HepG2 (cell line): ENCODE measurements around the gene TMEM225B. TPM values are rescaled to one million over a fixed set of nuclear protein-coding genes. Genes with fewer than 3 reads are reported as not detected.

ENCODE experiments used
- ATF7-NPFF ChIP-seq: sonication (generic); formaldehyde crosslinking; IDR thresholded peaks from 2 replicates; pipeline ENCODE4 v1.8.1; 2023; ENCODE audit warnings: mild to moderate bottlenecking, low read depth, missing genetic modification reagents, moderate library complexity
- BRD4 ChIP-seq: sonication (generic); formaldehyde crosslinking; IDR thresholded peaks from 2 replicates; pipeline ENCODE4 v1.4.0; 2020; ENCODE audit warnings: missing genetic modification reagents
- HDAC6 ChIP-seq: fragments of 200-600 bp; sonication (generic); IDR thresholded peaks from 2 replicates; pipeline ENCODE4 v1.7.0; 2017; ENCODE audit warnings: mild to moderate bottlenecking, antibody characterized with exemption, low read length, low read depth
- HOXA9 ChIP-seq: sonication (generic); formaldehyde crosslinking; IDR thresholded peaks from 2 replicates; pipeline ENCODE4 v1.8.1; 2022; ENCODE audit warnings: missing genetic modification reagents, mild to moderate bottlenecking, moderate library complexity, borderline replicate concordance
- MAZ ChIP-seq, 2 experiments: sonication (generic) in 1 of 2; formaldehyde crosslinking in 1 of 2; IDR thresholded peaks; 2 replicates each; pipeline versions ENCODE4 v1.5.0 to v1.6.1; 2012 to 2020; ENCODE audit warnings: low read depth in 2 of 2, mild to moderate bottlenecking in 2 of 2, borderline replicate concordance in 1 of 2, improper control_type of control experiment in 1 of 2, low read length in 1 of 2, missing genetic modification reagents in 1 of 2, moderate library complexity in 1 of 2
- NFE2L2 ChIP-seq: fragments of 150-350 bp; IDR thresholded peaks from 2 replicates; pipeline ENCODE4 v1.6.1; 2014; ENCODE audit warnings: low read length
- REST ChIP-seq, 2 experiments: IDR thresholded peaks; 2 replicates each; pipeline ENCODE4 v1.6.1; 2011 to 2012; ENCODE audit warnings: low read length in 2 of 2, borderline replicate concordance in 1 of 2, low read depth in 1 of 2, mild to moderate bottlenecking in 1 of 2, moderate library complexity in 1 of 2
- SIN3B ChIP-seq: fragments of 150-350 bp; IDR thresholded peaks from 2 replicates; pipeline ENCODE4 v1.6.1; 2014; ENCODE audit warnings: low read length
- SMC3 ChIP-seq: IDR thresholded peaks from 2 replicates; pipeline ENCODE4 v1.6.1; 2011; ENCODE audit warnings: low read length, improper control_type of control experiment
- STAT5B ChIP-seq: sonication (generic); formaldehyde crosslinking; IDR thresholded peaks from 2 replicates; pipeline ENCODE4 v1.4.0; 2020; ENCODE audit warnings: missing genetic modification reagents
- TARDBP ChIP-seq: sonication (generic); formaldehyde crosslinking; IDR thresholded peaks from 2 replicates; pipeline ENCODE4 v1.8.0; 2022; ENCODE audit warnings: mild to moderate bottlenecking, missing genetic modification reagents
- TEAD2 ChIP-seq: sonication (generic); formaldehyde crosslinking; IDR thresholded peaks from 2 replicates; pipeline ENCODE4 v1.9.0; 2021; ENCODE audit warnings: missing genetic modification reagents
- TFE3 ChIP-seq: IDR thresholded peaks from 2 replicates; pipeline ENCODE4 v1.6.1; 2016
- ZBTB1 ChIP-seq: sonication (generic); formaldehyde crosslinking; IDR thresholded peaks from 2 replicates; pipeline ENCODE4 v1.4.0; 2020; ENCODE audit warnings: missing genetic modification reagents, borderline replicate concordance
- ZBTB3 ChIP-seq: sonication (generic); formaldehyde crosslinking; IDR thresholded peaks from 2 replicates; pipeline ENCODE4 v1.4.0; 2020; ENCODE audit warnings: low read depth, mild to moderate bottlenecking, moderate library complexity, missing genetic modification reagents, borderline replicate concordance
- ZFP36L2 ChIP-seq: sonication (generic); formaldehyde crosslinking; IDR thresholded peaks from 2 replicates; pipeline ENCODE4 v1.4.0; 2020; ENCODE audit warnings: missing genetic modification reagents
- ZMYM4 ChIP-seq: sonication (generic); formaldehyde crosslinking; IDR thresholded peaks from 2 replicates; pipeline ENCODE4 v1.8.1; 2023; ENCODE audit warnings: mild to moderate bottlenecking, missing genetic modification reagents
- ZNF580 ChIP-seq: IDR thresholded peaks from 2 replicates; pipeline ENCODE4 v1.6.1; 2016; ENCODE audit warnings: low read depth, borderline replicate concordance
- ZNF598 ChIP-seq: sonication (generic); formaldehyde crosslinking; IDR thresholded peaks from 2 replicates; pipeline ENCODE4 v1.5.1; 2020; ENCODE audit warnings: mild to moderate bottlenecking, missing genetic modification reagents, borderline replicate concordance
- ZNF709 ChIP-seq: sonication (generic); formaldehyde crosslinking; IDR thresholded peaks from 2 replicates; pipeline ENCODE4 v1.5.0; 2020; ENCODE audit warnings: mild to moderate bottlenecking, missing genetic modification reagents
- ZNF740 ChIP-seq: sonication (generic); formaldehyde crosslinking; IDR thresholded peaks from 2 replicates; pipeline ENCODE4 v1.4.0; 2020; ENCODE audit warnings: missing genetic modification reagents
- ZNF780A ChIP-seq: sonication (generic); formaldehyde crosslinking; IDR thresholded peaks from 2 replicates; pipeline ENCODE4 v1.8.0; 2022; ENCODE audit warnings: mild to moderate bottlenecking, missing genetic modification reagents, moderate library complexity
- ZNF782 ChIP-seq: sonication (generic); formaldehyde crosslinking; IDR thresholded peaks from 2 replicates; pipeline ENCODE4 v1.4.0; 2020; ENCODE audit warnings: missing genetic modification reagents, mild to moderate bottlenecking, borderline replicate concordance
- polyA plus RNA-seq, 8 experiments: library from polyadenylated mRNA; depleted of rRNA in 3 of 8; stranded (reverse) in 7 of 8; unstranded in 1 of 8; fragments of >200 nt; fragmentation: Illumina TruSeq in 4 of 8; extraction: Trizol in 4 of 8; gene quantifications; 2 replicates each; pipeline versions ENCODE4 v1.2.1 to v1.2.3, GENCODE V29; 2011 to 2016; ENCODE audit warnings: low read depth in 4 of 8, missing spikeins in 1 of 8, mixed read lengths in 1 of 8; ENCODE audit not compliant: insufficient read depth in 1 of 8
- total RNA-seq, 5 experiments: library from RNA; depleted of rRNA; stranded (reverse); fragments of >200 nt; fragmentation: Illumina TruSeq; extraction: Trizol; gene quantifications; 2 replicates each; pipeline ENCODE4 v1.2.3, GENCODE V29; 2016; ENCODE audit warnings: low read depth in 1 of 5

TMEM225B gene
- total and polyA plus RNA-seq, 2 of the 13 experiments (the other 11 are each of a cell fraction or from before 2014, with no cell fraction given), result 0.78 to 0.95 TPM

- TF ChIP-seq ATF7-NPFF (CRISPR knock-in tag) (peak; percentile 78), HDAC6 (no peak), REST (IDR thresholded peaks at IDR 0.05; ENCODE audit: borderline replicate concordance in 1 of 2, low read depth in 1 of 2, low read length in 2 of 2) (peak in 1 of 2 experiments; percentile 57; a peak in 1 of 4 replicates), ZBTB3 (CRISPR knock-in tag) (peak; percentile 81; the same call in 1 of the 2 replicates), ZNF740 (CRISPR knock-in tag) (peak; percentile 71; the same call in 1 of the 2 replicates), TEAD2 (no peak), ZNF598 (CRISPR knock-in tag) (peak; percentile 99), STAT5B (CRISPR knock-in tag) (0 out of 2 replicates have a peak, but pooled peaks have one; percentile 52), HOXA9 (peak; percentile 68; the same call in 1 of the 2 replicates), ZBTB1 (no peak), ZNF780A (CRISPR knock-in tag) (0 out of 2 replicates have a peak, but pooled peaks have one; percentile 84), TFE3 (no peak; the same call in 1 of the 2 replicates), ZNF709 (CRISPR knock-in tag) (peak; percentile 91; the same call in 1 of the 2 replicates), SIN3B (peak; percentile 77), TARDBP (CRISPR knock-in tag) (peak; percentile 91), MAZ (IDR thresholded peaks at IDR 0.05; ENCODE audit: borderline replicate concordance, low read depth, low read length) (peak; percentile 77), MAZ (CRISPR knock-in tag; IDR thresholded peaks at IDR 0.05; ENCODE audit: low read depth) (peak; percentile 59; the same call in 1 of the 2 replicates), SMC3 (peak; percentile 30), BRD4 (CRISPR knock-in tag) (peak; percentile 93), ZNF580 (peak; percentile 93), NFE2L2 (no peak), ZMYM4 (CRISPR knock-in tag) (peak; percentile 94), ZFP36L2 (CRISPR knock-in tag) (0 out of 2 replicates have a peak, but pooled peaks have one; percentile 54), ZNF782 (CRISPR knock-in tag) (no peak)
Observed at GRCh38 chr7:99616359-99617191, 18.5 kb downstream of the TMEM225B start, which contains the start of gene ZSCAN25 (continued).
